HepG2 (cell line): ENCODE data around the gene KIAA0232. TPM values are rescaled to one million over a fixed set of nuclear protein-coding genes. Genes with fewer than 3 reads are reported as not detected.
A peak's percentile ranks its signal among the peaks of the same experiment; 100 is the strongest.

Experiments
- ATAC-seq: fragments of 200-7000 bp; cut with Tn5 transposase; 3 replicates; pipeline ENCODE4 v1.9.1; 2020; ENCODE audit warnings: mild to moderate bottlenecking, moderate library complexity
- Bru-seq: library from RNA; stranded (reverse); fragments of 400-500 nt; gene quantifications from one replicate; lab custom pipeline; 2021; lab: Mats Ljungman, UMichigan
- BruChase-seq, 2 experiments: library from RNA; stranded (reverse); fragments of 400-500 nt; gene quantifications; one replicate each; lab custom pipeline; 2021; lab: Mats Ljungman, UMichigan
- BruUV-seq: library from RNA; stranded (reverse); fragments of 400-500 nt; replicated peaks from 2 replicates; lab custom pipeline; 2021; lab: Mats Ljungman, UMichigan
- CTCF ChIA-PET: fragments of 300-600 bp; formaldehyde crosslinking; extraction: SDS; loops from one replicate; lab custom pipeline; 2021; ENCODE audit warnings: low total read pairs, inconsistent platforms, low intra/inter-chr PET ratio; lab: Yijun Ruan, JAX
- POLR2A ChIA-PET: fragments of 350-600 bp; sonication (Branson Sonifier 250); formaldehyde crosslinking; loops from one replicate; lab custom pipeline; 2020; ENCODE audit warnings: antibody characterized with exemption, inconsistent platforms; lab: Yijun Ruan, JAX
- DNase-seq: peaks from one replicate; pipeline ENCODE4 v3.0.0-alpha.2; 2015; ENCODE audit warnings: low spot score
- FAIRE-seq: peaks from 3 replicates; lab custom pipeline; 2011; peaks lifted over from hg19 to GRCh38; lab: Jason Lieb, UNC
- H2AFZ ChIP-seq: one replicate; pipeline ENCODE4 v1.6.1; 2011; ENCODE audit warnings: low read length, inconsistent platforms
- H3K27ac ChIP-seq: fragments of 300-600 bp; 3 replicates; pipeline ENCODE4 v1.8.0; 2011; ENCODE audit warnings: mixed run types, mild to moderate bottlenecking, mixed read lengths, low read length, inconsistent platforms; ENCODE audit not compliant: insufficient read depth; ENCODE audit errors: extremely low read length
- H3K27me3 ChIP-seq, 2 experiments: fragments of 200-600 bp in 1 of 2; 2 replicates in 1 of 2; 3 replicates in 1 of 2; pipeline versions ENCODE4 v1.6.0 to v1.8.0; 2011; ENCODE audit warnings: low read length in 2 of 2, mild to moderate bottlenecking in 2 of 2, moderate library complexity in 2 of 2, inconsistent platforms in 1 of 2; ENCODE audit not compliant: insufficient read depth in 2 of 2, control insufficient read depth in 1 of 2
- H3K36me3 ChIP-seq, 2 experiments: fragments of 200-600 bp in 1 of 2; replicated peaks in 1 of 2; 2 replicates in 1 of 2; 3 replicates in 1 of 2; pipeline versions ENCODE4 v1.5.1 to v1.8.0; 2011; ENCODE audit warnings: low read length in 2 of 2, inconsistent platforms in 1 of 2; ENCODE audit not compliant: insufficient read depth in 2 of 2, control insufficient read depth in 1 of 2
- H3K4me1 ChIP-seq: 2 replicates; pipeline ENCODE4 v1.5.1; 2012; ENCODE audit warnings: low read length, inconsistent platforms; ENCODE audit not compliant: insufficient read depth
- H3K4me2 ChIP-seq: 2 replicates; pipeline ENCODE4 v1.6.0; 2011; ENCODE audit warnings: low read depth, low read length, inconsistent platforms
- H3K4me3 ChIP-seq, 3 experiments: fragments of 200-600 bp in 1 of 3; sonication (generic), shearing (Covaris generic) in 1 of 3; replicated peaks in 1 of 3; 2 replicates each; pipeline ENCODE4 v1.5.1; 2011 to 2016; ENCODE audit warnings: low read length in 3 of 3, inconsistent platforms in 2 of 3, low read depth in 2 of 3, mild to moderate bottlenecking in 2 of 3, control low read depth in 1 of 3, mixed read lengths in 1 of 3; ENCODE audit not compliant: insufficient read depth in 1 of 3
- H3K79me2 ChIP-seq: one replicate; pipeline ENCODE4 v1.6.1; 2011; ENCODE audit warnings: low read length, inconsistent platforms; ENCODE audit not compliant: insufficient read depth
- H3K9ac ChIP-seq: 2 replicates; pipeline ENCODE4 v1.6.0; 2011; ENCODE audit warnings: mild to moderate bottlenecking, low read depth, low read length, inconsistent platforms; ENCODE audit not compliant: insufficient read depth
- H3K9me3 ChIP-seq: 2 replicates; pipeline ENCODE4 v1.5.1; 2012; ENCODE audit warnings: mild to moderate bottlenecking, low read length
- H4K20me1 ChIP-seq: 2 replicates; pipeline ENCODE4 v1.6.0; 2011; ENCODE audit warnings: inconsistent platforms, mild to moderate bottlenecking, low read length, moderate library complexity; ENCODE audit not compliant: insufficient read depth
- ATF4 ChIP-seq, 2 experiments: fragments of 450-650 bp in 1 of 2; sonication (generic) in 1 of 2; formaldehyde crosslinking; IDR thresholded peaks; 2 replicates each; pipeline versions ENCODE4 v1.5.0 to v1.8.0; 2020 to 2022; ENCODE audit warnings: mild to moderate bottlenecking in 1 of 2, missing genetic modification reagents in 1 of 2
- BCL3 ChIP-seq: sonication (generic); formaldehyde crosslinking; IDR thresholded peaks from 2 replicates; pipeline ENCODE4 v1.5.1; 2020; ENCODE audit warnings: mild to moderate bottlenecking, missing genetic modification reagents, moderate library complexity
- NCOA2 ChIP-seq: sonication (generic); formaldehyde crosslinking; IDR thresholded peaks from 2 replicates; pipeline ENCODE4 v1.8.0; 2022; ENCODE audit warnings: inconsistent platforms
- PAX8 ChIP-seq: sonication (generic); formaldehyde crosslinking; IDR thresholded peaks from 2 replicates; pipeline ENCODE4 v1.8.0; 2022; ENCODE audit warnings: mild to moderate bottlenecking, missing genetic modification reagents, borderline replicate concordance
- THAP11 ChIP-seq: IDR thresholded peaks from 2 replicates; pipeline ENCODE4 v1.6.1; 2016; ENCODE audit warnings: missing biosample characterization, missing genetic modification reagents
- ZNF160 ChIP-seq: sonication (generic); formaldehyde crosslinking; IDR thresholded peaks from 2 replicates; pipeline ENCODE4 v1.8.0; 2022; ENCODE audit warnings: mild to moderate bottlenecking, inconsistent platforms, missing genetic modification reagents
- ZNF205 ChIP-seq: IDR thresholded peaks from 2 replicates; pipeline ENCODE4 v1.6.1; 2018; ENCODE audit warnings: missing biosample characterization, missing genetic modification reagents
- ZNF3 ChIP-seq: IDR thresholded peaks from 2 replicates; pipeline ENCODE4 v1.7.0; 2017; ENCODE audit warnings: inconsistent platforms
- ZNF556 ChIP-seq: sonication (generic); formaldehyde crosslinking; IDR thresholded peaks from 2 replicates; pipeline ENCODE4 v1.4.0; 2020; ENCODE audit warnings: mild to moderate bottlenecking, missing genetic modification reagents, borderline replicate concordance
- WGBS: methylation state at CpG from one replicate; pipeline ENCODE4 v1.1.6; 2017; ENCODE audit warnings: low lambda C conversion rate; 5-methylcytosine and 5-hydroxymethylcytosine counted together
- in situ Hi-C: cut with HindIII; loops from 2 replicates; pipeline ENCODE4 v1.10.0; 2017; ENCODE audit warnings: low pct_unique_long_range_greater_than_20kb; ENCODE audit not compliant: extremely low pct_ligation_motif_present
- intact Hi-C: fragments of 100-400 bp; cut with micrococcal nuclease; formaldehyde crosslinking; loops from one replicate; pipeline ENCODE4 v1.10.0; 2022; ENCODE audit not compliant: unreplicated experiment
- long read RNA-seq, 2 experiments: library from RNA in 1 of 2; library from polyadenylated mRNA in 1 of 2; stranded (forward) in 1 of 2; unstranded in 1 of 2; transcript quantifications; one replicate each; pipeline ENCODE4 v2.0.0, GENCODE V29; 2019 to 2022
- polyA minus RNA-seq, 3 experiments: library from RNA; depleted of rRNA, polyadenylated mRNA; stranded (reverse); fragments of >200 nt; gene quantifications; 2 replicates each; pipeline ENCODE4 v1.2.3, GENCODE V29; 2011; ENCODE audit warnings: low replicate concordance in 1 of 3
- polyA plus RNA-seq, 8 experiments: library from polyadenylated mRNA; depleted of rRNA in 3 of 8; stranded (reverse) in 7 of 8; unstranded in 1 of 8; fragments of >200 nt; fragmentation: Illumina TruSeq in 4 of 8; extraction: Trizol in 4 of 8; gene quantifications; 2 replicates each; pipeline versions ENCODE4 v1.2.1 to v1.2.3, GENCODE V29; 2011 to 2016; ENCODE audit warnings: low read depth in 4 of 8, missing spikeins in 1 of 8, mixed read lengths in 1 of 8; ENCODE audit not compliant: insufficient read depth in 1 of 8
- total RNA-seq, 5 experiments: library from RNA; depleted of rRNA; stranded (reverse); fragments of >200 nt; fragmentation: Illumina TruSeq; extraction: Trizol; gene quantifications; 2 replicates each; pipeline ENCODE4 v1.2.3, GENCODE V29; 2016; ENCODE audit warnings: low read depth in 1 of 5

Gene KIAA0232, protein sequence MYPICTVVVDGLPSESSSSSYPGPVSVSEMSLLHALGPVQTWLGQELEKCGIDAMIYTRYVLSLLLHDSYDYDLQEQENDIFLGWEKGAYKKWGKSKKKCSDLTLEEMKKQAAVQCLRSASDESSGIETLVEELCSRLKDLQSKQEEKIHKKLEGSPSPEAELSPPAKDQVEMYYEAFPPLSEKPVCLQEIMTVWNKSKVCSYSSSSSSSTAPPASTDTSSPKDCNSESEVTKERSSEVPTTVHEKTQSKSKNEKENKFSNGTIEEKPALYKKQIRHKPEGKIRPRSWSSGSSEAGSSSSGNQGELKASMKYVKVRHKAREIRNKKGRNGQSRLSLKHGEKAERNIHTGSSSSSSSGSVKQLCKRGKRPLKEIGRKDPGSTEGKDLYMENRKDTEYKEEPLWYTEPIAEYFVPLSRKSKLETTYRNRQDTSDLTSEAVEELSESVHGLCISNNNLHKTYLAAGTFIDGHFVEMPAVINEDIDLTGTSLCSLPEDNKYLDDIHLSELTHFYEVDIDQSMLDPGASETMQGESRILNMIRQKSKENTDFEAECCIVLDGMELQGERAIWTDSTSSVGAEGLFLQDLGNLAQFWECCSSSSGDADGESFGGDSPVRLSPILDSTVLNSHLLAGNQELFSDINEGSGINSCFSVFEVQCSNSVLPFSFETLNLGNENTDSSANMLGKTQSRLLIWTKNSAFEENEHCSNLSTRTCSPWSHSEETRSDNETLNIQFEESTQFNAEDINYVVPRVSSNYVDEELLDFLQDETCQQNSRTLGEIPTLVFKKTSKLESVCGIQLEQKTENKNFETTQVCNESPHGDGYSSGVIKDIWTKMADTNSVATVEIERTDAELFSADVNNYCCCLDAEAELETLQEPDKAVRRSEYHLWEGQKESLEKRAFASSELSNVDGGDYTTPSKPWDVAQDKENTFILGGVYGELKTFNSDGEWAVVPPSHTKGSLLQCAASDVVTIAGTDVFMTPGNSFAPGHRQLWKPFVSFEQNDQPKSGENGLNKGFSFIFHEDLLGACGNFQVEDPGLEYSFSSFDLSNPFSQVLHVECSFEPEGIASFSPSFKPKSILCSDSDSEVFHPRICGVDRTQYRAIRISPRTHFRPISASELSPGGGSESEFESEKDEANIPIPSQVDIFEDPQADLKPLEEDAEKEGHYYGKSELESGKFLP (N-terminal part only)
- 17.1 and 24.1 TPM in 2 replicates for total RNA-seq (2016; rRNA removed; fragmentation: Illumina TruSeq; extraction: Trizol)
- total RNA-seq (2016; cell fraction: cytosol; rRNA removed; fragmentation: Illumina TruSeq; extraction: Trizol; ENCODE audit: low read depth) = 10.8 and 11.4 TPM in 2 replicates
- total RNA-seq (2016; cell fraction: insoluble cytoplasmic fraction; rRNA removed; fragmentation: Illumina TruSeq; extraction: Trizol) = 17.2 and 22.3 TPM in 2 replicates
- total RNA-seq (2016; cell fraction: membrane; rRNA removed; fragmentation: Illumina TruSeq; extraction: Trizol) = 11.9 and 12.9 TPM in 2 replicates
- total RNA-seq (2016; cell fraction: nucleus; rRNA removed; fragmentation: Illumina TruSeq; extraction: Trizol) = 25.6 and 32.5 TPM in 2 replicates
- 7.8 and 8.1 TPM in 2 replicates for polyA plus RNA-seq (2011; rRNA removed)
- polyA plus RNA-seq (2011; cell fraction: cytosol; rRNA removed) = 3.8 and 5.9 TPM in 2 replicates
- 9.7 and 12.4 TPM in 2 replicates for polyA plus RNA-seq (2011; cell fraction: nucleus; rRNA removed)
- polyA plus RNA-seq (2012) = 10.7 and 10.9 TPM in 2 replicates
- polyA plus RNA-seq (2016; cell fraction: cytosol; fragmentation: Illumina TruSeq; extraction: Trizol; ENCODE audit: low read depth) = 0.92 and 1.4 TPM in 2 replicates
- polyA plus RNA-seq (2016; cell fraction: insoluble cytoplasmic fraction; fragmentation: Illumina TruSeq; extraction: Trizol; ENCODE audit: low read depth) = 13.7 and 13.8 TPM in 2 replicates
- polyA plus RNA-seq (2016; cell fraction: membrane; fragmentation: Illumina TruSeq; extraction: Trizol; ENCODE audit: low read depth) = 2.4 and 2.8 TPM in 2 replicates
- polyA plus RNA-seq (2016; cell fraction: nucleus; fragmentation: Illumina TruSeq; extraction: Trizol; ENCODE audit: insufficient read depth, low read depth) = 20.4 and 20.5 TPM in 2 replicates
- 22.4 and 23.8 TPM in 2 replicates for polyA minus RNA-seq (2011; rRNA and poly(A)+ RNA removed; ENCODE audit: low replicate concordance)
- polyA minus RNA-seq (2011; cell fraction: cytosol; rRNA and poly(A)+ RNA removed) = 6.6 and 9.1 TPM in 2 replicates
- polyA minus RNA-seq (2011; cell fraction: nucleus; rRNA and poly(A)+ RNA removed) = 29.7 and 41.5 TPM in 2 replicates
- percentile 91 among the genes with signal in this experiment for Bru-seq, nascent RNA
- percentile 83 among the genes with signal in this experiment for BruChase-seq, experiment 1, labeled RNA remaining after a 6-hour chase
- BruChase-seq, experiment 2, labeled RNA remaining after a 2-hour chase = percentile 89 among the genes with signal in this experiment
- long read RNA-seq, experiment 1, partial matches to known transcripts = 8 of 10 reads
- long read RNA-seq, experiment 1, other reads (novel, unspliced or antisense) = 2 of 10 reads
- long read RNA-seq, experiment 2, full-length matches to known transcripts = 3 of 38 reads
- long read RNA-seq, experiment 2, partial matches to known transcripts = 27 of 38 reads
- long read RNA-seq, experiment 2, other reads (novel, unspliced or antisense) = 8 of 38 reads

GRCh38 chr4:6782147-6782845, at the start of gene KIAA0232:
Gene KIAA0232 (plus strand): TSS chr4:6782727. CDS start chr4:6824454, 41,727 bp downstream.
- FAIRE-seq (no peak), ATAC-seq (peak; percentile 70), DNase-seq (peak; percentile 68)
- no TSS peak for BruUV-seq
- Histone ChIP-seq H3K4me3 (peak within 1 kb of the TSS; percentile 93 to 98 (median 95)), H2AFZ (no peak within 1 kb of the TSS), H3K36me3 (peaks cover 0 to 2% of the 10 kb centered on the region in 2 experiments; a peak in 2 of 5 replicates), H3K9ac (peak within 1 kb of the TSS; percentile 99), H3K9me3 (no peaks in the 10 kb centered on the region), H3K79me2 (peaks cover 40% of the 10 kb centered on the region), H3K27me3 (no peaks in the 10 kb centered on the region; a peak in 1 of 5 replicates), H3K4me1 (peaks cover 70% of the 10 kb centered on the region), H3K4me2 (peak within 1 kb of the TSS; percentile 100), H3K27ac (peak within 1 kb of the TSS; percentile 93), H4K20me1 (peaks cover 30% of the 10 kb centered on the region)
- 2% methylated on average over 9 of the region's 100 CpGs for WGBS
- intact Hi-C loops = loop anchor here (5.0 kb wide), 1 partner anchor 50 kb away; no protein-coding TSS in a partner anchor
- CTCF ChIA-PET = no interaction called here
- in situ Hi-C loops = no loop called here
- POLR2A ChIA-PET = interaction anchor here (1.2 to 3.1 kb wide), 6 partner anchors 14 to 111 kb away, joined by 3 to 22 read pairs (median 6); no protein-coding TSS in a partner anchor
- TF ChIP-seq ZNF3 (CRISPR knock-in tag) = no peak
- TF ChIP-seq ATF4 (CRISPR knock-in tag; IDR thresholded peaks at IDR 0.05) = peak in 1 of 2 experiments; percentile 97; a peak in 2 of 4 replicates
- peak; percentile 84; the same call in 1 of the 2 replicates for TF ChIP-seq ZNF556 (CRISPR knock-in tag)
- TF ChIP-seq ZNF205 = no peak
- peak; percentile 58 for TF ChIP-seq THAP11
- TF ChIP-seq ZNF160 (CRISPR knock-in tag) = no peak
- TF ChIP-seq BCL3 = peak; percentile 59; the same call in 1 of the 2 replicates
- TF ChIP-seq PAX8 = peak; percentile 53; the same call in 1 of the 2 replicates
- peak; percentile 22; the same call in 1 of the 2 replicates for TF ChIP-seq NCOA2
